ENCODE results near the gene MYCL.
A peak's percentile ranks its signal among the peaks of the same experiment; 100 is the strongest.

MYCL gene

GRCh38 chr1:39901714-39902459 lies at the start of gene MYCL:
TSS of gene MYCL (minus strand) at chr1:39901917. CDS start at chr1:39901434, 483 bp downstream.
- peak; percentile 33 to 37 for DNase-seq (ENCODE audit: low read depth in 2 of 2)

DNA sequence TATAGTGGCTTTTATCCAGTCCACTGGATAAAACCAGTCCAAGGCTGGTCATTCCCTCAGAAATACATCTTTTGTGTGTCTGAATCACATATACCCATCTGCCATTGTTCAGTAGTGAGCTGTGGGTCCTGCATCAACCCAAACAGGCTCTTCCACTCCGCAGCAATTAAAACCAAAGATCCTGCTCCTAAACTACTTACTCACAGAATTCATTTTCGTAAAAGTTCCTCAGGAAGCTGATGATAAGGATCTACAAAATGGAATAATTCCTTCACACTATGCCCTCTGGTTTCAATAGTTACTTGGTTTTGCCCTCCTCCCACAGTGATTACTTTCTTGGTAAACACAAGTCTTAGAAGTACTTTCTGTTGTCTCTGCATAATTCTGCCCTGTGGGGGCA lies 48.2 kb upstream of the MYCL start:
- no peak for DNase-seq (ENCODE audit: low read depth in 2 of 2)

- DNase-seq (ENCODE audit: low read depth in 2 of 2) = no peak
Measured at GRCh38 chr1:39947260-39947659, 45.5 kb upstream of the MYCL start.

- no peak for DNase-seq (ENCODE audit: low read depth in 2 of 2)
Measured at GRCh38 chr1:39946216-39946615, 44.5 kb upstream of the MYCL start.

DNA sequence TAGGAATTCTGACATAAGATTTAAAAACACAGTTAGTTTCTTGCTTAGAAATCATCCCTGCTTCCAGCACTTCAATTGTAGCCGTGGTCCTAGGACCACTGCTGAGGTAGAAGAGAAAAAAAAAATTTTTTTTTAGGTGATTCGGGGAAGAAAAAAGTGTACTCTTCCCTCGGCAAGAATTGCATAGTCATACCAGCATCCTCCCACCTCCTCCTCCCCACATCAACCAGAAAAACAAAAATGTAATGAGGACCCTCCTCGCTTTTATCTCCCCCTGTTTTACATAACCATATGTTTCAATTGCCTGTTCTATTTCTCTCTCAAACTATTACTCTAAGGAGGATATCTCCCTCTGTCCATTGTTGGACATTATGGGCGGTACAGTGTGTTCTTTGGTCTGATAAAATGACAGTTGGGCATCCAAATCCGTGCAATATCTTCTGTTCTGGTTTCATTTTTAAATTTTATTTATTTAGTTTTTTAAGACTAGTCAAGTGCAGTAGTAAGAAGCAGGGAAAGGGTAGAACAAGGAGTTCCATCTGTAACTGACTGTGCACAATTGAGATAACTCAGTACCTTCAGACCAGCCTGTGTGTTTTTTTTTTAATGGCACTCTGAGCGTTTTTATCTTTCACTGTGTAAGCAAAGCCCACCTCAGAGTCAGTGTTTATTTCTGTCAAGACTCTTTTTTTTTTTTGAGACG lies 42.8 kb upstream of the MYCL start:
- DNase-seq (ENCODE audit: low read depth in 2 of 2) = no peak

GRCh38 chr1:39943471-39944290 lies 42.0 kb upstream of the MYCL start:
- no peak for DNase-seq (ENCODE audit: low read depth in 2 of 2)

GRCh38 chr1:39940980-39941871 lies 39.5 kb upstream of the MYCL start:
- no peak for DNase-seq (ENCODE audit: low read depth in 2 of 2)

- no peak for DNase-seq (ENCODE audit: low read depth in 2 of 2)
Measured at GRCh38 chr1:39940253-39940652, 38.5 kb upstream of the MYCL start.

DNA sequence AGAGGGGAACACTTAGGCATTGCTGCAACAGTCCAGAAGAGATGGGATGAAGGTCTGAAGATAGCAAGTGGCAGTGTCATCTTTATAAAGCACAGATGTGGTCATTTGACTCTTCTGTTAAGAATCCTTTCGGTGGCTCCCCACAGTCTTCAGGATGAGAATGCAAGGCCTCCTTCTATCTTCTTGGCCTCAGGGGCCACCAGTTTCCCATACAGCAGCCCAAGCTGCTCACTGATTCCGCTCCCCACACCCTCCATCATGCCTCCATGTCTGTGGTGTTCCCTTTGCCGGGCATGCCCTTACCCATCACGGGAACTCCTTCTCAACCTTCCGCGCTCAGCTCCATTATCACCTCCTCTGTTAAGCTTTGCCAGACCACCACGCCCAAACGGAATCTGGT lies 37.1 kb upstream of the MYCL start:
- no peak for DNase-seq (ENCODE audit: low read depth in 2 of 2)

DNA sequence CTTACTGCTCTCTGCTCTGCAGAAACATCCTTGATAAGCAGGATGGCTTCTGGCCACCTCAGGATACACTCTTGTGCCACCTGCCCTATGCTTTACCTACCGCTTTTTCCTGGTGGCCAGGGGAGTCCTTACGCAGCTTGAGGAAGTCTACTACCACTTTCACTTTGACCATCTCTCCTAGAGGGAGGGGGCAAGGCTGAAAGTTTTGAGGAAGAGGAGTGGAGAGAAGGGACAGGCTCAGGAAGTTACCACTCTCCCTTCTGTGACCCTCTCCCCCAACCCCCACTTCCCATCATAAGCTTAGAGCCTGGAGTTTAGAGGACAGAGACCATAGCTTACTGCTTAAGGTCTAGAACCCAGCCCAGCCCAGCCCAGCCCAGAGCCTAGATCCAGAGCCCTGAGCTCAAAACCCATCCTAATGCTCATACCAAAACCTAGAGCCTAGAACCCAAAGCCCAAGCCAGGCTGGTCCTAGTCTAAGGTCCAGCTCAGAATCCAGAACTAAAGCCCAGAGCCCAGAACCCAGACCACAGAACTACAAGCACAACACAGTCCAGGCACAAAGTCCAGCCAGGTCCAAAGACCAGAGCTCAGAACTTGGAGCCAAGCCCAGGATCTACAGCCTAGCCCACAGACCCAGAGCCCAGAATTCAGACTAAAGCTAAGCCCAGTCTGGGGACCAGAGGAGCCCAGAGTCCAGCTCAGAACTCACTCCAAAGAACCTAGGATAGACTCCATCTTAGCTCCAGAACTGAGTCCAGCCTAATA lies 35.2 kb upstream of the MYCL start:
- no peak for DNase-seq (ENCODE audit: low read depth in 2 of 2)

DNA sequence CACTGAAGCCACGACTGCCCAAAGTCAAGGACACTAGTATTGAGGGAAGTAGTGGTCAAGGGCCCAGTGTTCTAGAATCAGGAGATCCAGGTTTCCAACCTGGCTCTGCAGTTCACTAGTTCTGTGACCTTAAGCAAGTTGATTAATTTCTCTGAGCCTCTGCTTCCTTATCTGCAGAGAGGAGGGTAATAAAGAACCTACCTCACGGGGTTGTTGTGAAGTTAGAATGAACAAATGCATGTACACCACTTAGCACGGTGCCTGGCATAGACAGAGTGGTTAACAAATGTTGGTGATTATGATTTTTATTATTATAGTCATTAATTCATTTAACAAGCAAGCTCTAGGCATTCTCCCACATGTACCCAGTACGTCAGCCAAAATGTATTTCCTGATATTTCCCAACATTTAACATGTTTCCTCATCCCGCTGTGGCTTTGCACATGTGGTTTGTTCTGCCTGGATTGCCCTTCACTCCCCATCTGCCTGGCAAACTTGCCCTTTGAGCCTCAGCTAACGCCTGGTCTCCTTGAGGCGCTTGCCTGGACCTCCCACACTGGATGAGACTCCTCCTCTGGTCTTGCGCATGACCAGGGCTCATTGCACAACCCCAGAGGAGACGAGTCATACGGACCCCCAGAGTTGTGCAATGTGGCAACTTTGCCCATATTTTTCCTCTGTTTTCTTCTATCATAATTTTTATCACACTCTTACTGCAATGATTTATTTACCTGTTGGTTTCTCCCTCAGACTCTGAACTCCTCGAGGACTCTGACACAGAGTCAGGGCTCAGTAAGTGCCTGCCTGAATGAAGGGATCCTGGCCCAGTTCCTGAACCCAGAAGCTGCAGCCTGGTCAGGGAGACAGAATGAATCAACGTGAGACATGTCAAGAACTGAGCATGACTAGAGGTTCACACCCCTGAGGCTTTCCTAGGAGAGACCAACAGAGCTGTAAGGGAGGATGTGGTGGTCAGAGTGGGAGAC lies 32.5 kb upstream of the MYCL start:
- DNase-seq (ENCODE audit: low read depth in 2 of 2) = no peak

- no peak for DNase-seq (ENCODE audit: low read depth in 2 of 2)
Measured at GRCh38 chr1:39928809-39929587, 27.3 kb upstream of the MYCL start.

DNA sequence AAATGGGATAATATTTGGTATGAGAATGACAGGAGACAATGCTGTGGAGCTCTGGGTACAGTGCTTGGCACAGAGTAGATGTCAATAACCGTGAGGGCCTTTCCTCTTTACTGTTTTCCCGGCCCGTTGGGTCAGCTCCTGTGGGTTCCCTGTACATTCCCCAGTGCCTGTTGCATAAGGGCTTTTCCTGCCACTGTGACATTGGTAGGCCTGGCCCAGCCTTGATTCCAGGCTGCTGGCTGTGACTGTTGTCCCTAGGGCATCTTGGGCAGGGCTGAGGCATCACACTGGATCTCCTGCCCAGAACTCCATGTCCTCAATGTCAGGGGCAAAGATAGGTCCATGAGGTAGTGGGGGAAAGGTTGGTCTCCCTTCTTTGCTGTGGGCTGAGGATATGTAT lies 25.8 kb upstream of the MYCL start:
- DNase-seq (ENCODE audit: low read depth in 2 of 2) = no peak

- DNase-seq (ENCODE audit: low read depth in 2 of 2) = no peak
Measured at GRCh38 chr1:39926820-39927219, 25.1 kb upstream of the MYCL start.

- DNase-seq (ENCODE audit: low read depth in 2 of 2) = no peak
Measured at GRCh38 chr1:39926343-39926793, 24.7 kb upstream of the MYCL start.

DNA sequence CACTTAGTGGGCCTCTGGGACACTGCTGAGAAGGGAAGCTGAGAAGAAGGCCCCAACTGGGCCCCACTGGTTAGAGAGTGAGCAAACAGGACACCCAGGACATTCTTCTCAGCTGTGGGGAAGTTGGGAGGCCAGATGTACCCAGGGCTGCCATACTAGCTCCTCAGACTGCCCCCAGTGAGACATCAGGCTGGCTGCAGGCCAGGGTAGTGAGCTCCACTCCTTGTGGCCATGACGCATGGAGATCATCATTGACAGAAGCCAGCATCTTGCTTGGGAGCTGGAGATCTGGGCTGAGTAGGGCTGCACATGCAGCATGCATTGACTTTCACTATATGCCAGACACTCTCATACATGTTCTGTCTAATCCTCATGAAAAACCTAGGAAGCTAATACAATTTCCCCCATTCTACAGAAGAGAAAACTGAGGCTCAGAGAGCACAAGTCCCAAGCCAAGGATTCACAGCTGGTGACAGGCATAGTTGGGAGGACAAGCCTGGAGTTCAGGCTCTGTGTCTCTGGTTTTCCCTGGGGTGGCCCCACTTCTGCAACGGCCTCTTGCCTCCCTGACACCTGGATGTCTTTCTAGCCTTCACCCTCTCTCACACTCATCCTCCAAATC lies 24.1 kb upstream of the MYCL start:
- no peak for DNase-seq (ENCODE audit: low read depth in 2 of 2)

GRCh38 chr1:39922251-39922688 lies 20.6 kb upstream of the MYCL start:
- DNase-seq (ENCODE audit: low read depth in 2 of 2) = no peak

DNA sequence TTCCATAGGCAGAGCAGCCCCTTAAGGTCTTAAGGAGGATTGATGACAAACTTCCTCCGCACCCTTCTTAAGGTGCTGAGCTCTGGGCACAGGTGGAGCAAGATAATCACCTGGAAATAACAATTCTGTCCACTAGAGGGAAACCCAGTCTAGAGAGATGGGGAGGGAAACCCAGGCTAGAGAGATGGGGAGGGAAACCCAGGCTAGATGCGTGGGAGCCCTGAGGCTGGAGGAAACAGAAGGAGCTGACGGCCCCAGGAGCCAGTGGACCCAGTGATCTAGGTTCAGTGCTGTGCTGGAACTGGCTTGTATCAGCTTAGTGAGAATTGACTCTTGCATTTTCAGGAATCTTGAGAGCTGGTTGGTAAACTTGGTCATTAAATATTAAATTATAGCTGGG lies 17.8 kb upstream of the MYCL start:
- peak; percentile 5 to 26 for DNase-seq (ENCODE audit: low read depth in 2 of 2)
